Hematopoietic multipotent progenitor cell treated with erythropoietin and hydrocortisone succinate and interleukin-3 and kit ligand, for 4 days (in vitro differentiated cells): ENCODE results near the gene OPN1SW.

Experiments
- DNase-seq: peaks from one replicate; pipeline ENCODE4 v3.0.0-alpha.2; 2015

Gene OPN1SW

GRCh38 chr7:128731184-128731583 is 44.4 kb downstream of the OPN1SW start:
- DNase-seq = peak; percentile 61

DNA sequence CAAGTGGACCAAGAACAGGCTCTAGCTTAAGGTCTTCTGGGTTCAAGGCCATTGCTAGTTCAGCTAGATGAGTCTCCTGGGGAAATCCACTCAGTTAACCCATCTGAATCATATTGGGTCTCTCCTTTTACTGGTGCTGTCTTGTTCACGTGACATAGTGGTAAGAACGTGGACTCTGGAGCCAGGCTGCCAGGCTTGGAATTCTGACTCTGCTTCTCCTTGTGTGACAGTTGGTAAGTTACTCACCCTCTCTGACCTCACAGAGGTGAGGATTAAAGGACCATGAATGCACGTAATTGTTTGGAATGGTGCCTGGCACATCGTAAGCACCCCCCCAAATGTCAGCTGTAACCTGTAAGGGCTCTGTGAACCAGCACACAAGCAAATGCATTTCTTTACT is 46.1 kb downstream of the OPN1SW start:
- no peak for DNase-seq

DNA sequence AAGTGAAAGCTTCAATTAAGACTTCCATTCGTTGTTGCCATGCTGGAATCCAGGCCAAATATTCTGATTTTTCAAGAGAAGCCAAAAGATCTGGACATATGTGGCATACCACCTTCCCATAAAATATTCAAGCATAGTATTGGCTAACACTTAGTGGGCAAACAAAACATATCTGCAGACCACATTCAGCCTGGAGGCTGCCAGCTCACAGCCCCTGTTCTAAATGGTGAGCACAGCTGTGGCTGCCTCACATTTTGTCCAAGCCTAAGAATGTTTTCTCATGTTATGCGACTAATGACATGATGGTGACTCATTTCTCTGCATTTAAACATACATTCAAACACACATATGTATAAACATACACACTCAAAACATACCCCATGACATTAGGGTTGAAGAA is 47.0 kb downstream of the OPN1SW start:
- DNase-seq = no peak

DNA sequence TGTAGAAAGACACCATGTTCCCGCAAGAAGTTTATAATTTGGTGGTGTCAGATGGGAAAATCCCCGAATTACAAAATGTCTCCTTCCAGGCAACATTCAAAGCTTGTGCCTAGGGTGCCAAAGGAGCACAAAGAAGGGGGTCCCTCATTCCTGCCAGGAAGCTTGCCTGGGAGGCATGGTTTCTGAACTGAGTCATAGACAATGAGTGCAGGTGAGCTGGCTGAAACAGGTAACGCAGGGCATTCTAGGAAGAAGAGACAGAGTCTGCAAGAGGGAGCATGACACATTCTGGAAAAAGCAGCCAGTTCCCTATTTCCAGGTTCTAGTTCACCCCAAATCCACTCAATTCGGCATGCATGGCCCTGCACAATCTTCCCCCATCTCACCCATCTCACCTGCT is 48.4 kb downstream of the OPN1SW start:
- DNase-seq = no peak

DNA sequence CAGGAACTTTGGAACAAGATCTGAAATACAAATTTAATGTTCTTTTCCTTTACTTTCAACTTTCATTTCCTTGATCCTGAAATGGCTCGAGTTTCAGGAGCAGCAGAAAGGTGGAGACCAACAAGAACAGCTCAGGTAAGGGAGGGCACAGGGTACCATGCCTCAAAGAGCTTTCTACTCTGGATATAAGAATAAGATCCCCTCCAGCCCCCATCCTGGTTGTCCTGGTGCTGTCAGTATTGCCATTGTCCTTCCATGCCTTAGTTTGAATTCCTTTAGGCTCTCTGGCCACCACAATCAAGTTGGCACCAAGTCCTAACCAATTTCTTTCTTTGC is 48.9 kb downstream of the OPN1SW start:
- no peak for DNase-seq

DNA sequence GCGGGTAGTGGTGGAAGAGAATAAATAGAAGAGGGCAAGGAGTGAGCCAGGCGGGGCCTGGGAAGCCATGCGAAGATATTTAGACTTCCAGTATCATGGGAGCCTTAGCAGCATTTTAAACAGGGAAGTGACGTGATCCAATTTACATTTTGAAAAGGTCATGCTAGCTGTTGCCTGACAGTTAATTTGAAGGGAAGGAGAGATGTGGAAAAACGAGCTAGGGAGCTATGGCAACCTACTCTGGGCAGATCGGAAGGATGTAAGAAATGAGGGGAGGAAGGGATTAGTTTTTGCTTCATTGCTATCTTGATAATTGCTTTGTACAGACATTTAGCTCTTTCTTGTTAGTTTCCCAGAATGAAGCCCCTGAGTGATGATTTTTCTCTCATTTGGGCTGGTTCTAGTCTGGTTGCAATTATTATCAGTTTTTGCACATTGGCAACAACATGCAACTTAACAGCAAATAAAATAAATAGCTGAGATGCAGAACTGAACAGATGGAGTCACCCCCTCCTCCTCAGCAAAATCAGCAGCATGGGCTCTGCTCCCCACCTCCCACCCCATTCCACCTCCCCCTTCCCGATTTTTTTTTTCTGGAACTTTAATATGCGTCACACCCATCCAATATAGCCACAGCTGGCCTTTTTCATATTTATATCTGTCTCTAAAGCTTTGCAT is 49.4 kb downstream of the OPN1SW start:
- DNase-seq = no peak

DNA sequence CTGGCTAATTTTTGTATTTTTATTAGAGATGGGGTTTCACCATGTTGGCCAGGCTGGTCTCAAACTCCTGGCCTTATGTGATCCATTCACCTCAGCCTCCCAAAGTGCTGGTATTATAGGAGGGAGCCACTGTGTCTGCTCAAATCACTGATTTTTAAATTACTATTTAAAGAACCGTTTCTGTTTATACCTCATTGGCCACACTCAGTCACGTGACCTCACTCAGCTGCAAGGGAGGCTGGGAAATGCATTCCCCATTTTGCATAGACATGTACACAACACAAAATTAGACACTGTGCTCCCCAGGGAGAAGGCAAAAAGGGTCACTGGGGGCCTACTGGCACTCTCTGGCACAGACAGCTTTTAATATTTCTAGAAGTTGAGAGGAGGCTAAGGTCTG is 50.1 kb downstream of the OPN1SW start:
- no peak for DNase-seq

- DNase-seq = no peak
Observed at GRCh38 chr7:128724743-128725142, 50.9 kb downstream of the OPN1SW start.
